Measurements from ENCODE around the gene IFNB1.

Gene IFNB1

DNA sequence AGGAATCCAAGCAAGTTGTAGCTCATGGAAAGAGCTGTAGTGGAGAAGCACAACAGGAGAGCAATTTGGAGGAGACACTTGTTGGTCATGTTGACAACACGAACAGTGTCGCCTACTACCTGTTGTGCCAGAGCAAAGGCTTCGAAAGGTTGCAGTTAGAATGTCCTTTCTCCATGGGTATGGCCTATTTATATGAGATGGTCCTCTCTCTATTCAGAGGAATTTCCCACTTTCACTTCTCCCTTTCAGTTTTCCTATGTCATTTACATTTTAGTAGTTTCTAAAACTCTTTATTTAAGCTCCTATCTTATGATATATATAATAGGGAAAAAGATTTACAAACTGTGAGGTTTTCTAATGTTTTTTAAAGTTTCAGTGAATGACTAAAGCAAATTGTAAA is at the start of gene IFNB1:
Gene IFNB1, minus strand, starts transcription at position 162 of the 400 bp plus-strand sequence. Its CDS starts 73 bp downstream, at position 89.
- DNase-seq: no peak

DNA sequence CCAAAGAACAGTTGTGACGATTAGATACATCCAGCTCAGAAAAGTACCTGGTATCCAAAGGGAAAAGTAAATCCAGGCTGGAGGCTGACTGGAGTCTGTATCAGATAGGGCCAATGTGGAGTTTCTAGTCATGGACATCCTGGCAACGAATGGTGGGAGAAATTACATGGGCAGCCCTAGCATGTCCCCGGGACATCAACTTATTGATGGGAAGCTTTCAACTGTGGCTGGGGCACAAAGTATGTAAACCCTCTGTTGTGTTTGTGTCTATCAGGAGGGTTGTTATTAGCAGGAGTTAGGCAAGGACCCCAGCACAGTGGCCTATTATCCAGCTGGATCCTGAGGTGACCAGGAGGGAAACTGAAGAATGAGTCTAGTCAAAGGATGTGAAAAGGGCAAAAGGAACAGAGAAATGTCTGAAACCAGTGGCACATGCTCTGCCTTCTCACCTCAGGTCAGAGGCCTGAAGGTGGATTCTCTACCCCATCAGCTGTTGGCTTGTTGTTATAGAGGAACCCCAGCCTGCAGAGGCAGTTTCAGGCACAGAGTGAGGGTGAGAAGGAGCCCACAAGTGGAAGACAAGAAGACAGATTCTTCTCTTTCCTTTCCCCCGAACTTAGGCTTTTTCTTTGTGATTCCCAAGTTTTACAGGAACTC is 44.0 kb upstream of the IFNB1 start:
- DNase-seq: no peak

DNA sequence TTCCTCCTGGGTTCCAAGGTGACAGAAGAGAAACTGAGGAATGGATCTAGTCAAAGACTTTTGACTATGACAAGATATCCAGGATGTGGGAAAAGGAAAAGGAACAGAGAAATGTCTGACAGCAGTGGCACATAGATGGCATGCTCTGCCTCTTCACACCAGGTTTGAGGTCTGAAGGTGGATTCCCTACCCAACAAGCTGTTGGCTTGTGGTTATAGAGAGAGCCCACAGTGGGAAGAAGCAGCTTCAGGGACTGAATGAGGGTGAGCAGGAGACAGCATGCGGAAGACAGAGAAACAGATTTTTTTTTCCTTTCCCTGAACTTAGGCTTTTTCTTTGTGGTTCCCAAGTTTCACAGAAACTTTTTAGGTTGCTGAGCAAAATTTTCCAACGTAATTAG is 43.3 kb upstream of the IFNB1 start:
- DNase-seq: no peak

DNA sequence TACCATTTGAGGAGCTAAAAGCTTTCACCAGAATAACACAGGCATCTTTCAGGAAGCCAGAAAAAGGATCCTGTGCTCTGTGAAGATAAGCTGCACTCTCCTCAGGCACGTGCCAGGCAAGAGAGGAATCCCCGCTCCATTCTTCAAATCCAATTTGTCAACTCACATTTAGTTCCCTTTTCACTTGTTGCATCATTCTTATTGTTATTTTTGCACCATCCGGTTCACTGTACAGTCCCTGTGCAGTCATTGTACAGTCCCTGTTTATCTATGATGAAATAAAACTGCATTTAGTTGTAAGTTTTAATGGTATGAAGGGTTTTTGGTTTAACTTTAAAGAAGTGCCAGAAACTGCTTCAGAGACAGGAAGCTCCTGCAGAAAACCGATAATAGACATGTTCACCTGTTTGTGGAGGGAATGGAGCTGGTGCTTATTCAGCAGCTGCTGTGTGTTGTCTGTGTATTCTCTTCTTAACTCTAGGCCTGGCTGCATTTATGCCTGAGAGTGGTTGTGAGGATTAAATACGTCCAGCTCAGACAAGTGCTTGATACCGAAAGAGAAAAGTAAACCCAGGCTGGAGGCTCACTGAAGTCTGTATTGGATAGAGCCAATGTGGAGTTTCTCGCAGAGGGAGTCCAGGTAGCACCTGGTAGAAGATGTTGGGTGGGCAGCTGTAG is 41.5 kb upstream of the IFNB1 start:
- no peak for DNase-seq

DNA sequence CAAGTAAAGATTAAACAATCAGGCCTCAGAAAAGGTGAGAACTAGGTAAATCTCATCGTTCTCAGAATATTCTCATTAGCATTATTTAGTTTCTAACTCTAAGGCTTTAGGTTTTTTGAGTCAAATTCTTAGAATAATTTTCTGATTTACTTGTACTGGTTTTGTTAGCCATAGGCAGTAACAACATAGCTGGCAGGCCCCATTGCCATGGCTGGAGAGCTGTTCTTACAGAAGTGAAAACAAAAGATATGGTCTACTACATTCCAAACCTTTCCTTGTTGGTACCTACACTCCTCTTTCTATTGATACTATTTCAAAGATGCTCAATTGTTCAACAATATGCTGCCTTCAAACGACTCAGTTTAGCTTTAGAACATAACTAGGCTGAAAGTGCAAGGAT is 36.6 kb upstream of the IFNB1 start:
- DNase-seq: no peak

DNA sequence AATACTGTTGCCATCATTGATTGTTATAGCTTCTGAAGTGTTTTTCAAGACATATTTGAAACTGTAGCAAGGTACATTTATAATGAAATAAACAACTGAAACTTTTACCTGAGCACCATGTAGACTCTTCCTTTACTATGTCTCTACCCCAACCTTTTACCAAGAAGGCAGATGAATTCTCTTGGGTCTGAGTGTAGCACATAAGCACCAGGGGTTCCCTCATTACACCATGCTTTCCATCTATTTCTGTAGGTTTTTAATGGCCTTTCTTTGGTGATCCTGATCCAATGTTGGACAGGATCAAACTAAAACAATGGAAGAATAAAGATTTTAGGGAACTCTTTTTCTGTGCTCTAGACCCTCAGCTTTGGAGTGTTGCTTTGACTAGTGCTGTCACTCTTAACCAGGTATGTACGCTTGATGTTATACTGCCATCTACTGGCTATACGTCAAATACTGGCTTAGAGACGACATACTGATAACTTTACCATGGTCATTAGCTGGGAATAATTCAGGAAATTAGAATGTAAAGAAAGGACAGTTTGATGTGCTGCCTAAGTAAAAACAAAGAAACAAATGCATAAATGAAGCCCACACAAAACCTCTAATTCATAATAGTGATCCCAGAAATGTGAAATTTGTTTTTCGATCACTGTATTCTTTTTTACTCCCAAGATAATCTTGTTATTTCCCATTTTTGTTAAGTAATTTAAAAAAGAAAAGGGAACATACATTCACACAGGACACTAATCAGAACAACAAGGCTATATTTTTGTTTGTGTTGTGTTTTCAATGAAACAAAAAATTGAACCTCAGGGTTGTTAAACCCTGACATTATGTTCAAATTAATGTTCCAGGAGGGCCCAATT is 33.2 kb upstream of the IFNB1 start:
- no peak for DNase-seq

DNA sequence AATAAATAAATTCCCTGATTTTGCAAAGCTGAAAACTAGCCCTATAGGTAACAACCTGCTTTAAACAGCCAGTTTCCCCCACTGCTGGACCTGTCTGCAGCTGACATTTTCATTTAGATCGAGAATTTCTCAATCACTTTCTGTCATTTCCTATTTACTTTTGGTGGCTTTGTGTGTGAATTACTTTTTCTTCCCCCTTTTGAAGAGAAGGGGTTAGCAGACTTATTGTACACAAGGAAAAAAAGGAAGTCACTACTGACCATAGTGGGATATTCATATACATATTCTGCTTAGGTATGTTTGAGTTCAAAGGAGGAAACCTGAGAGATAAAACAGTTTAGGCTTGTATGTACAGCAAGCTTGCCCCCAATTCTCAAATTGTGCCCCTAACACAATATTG is 27.0 kb upstream of the IFNB1 start:
- no peak for DNase-seq

DNA sequence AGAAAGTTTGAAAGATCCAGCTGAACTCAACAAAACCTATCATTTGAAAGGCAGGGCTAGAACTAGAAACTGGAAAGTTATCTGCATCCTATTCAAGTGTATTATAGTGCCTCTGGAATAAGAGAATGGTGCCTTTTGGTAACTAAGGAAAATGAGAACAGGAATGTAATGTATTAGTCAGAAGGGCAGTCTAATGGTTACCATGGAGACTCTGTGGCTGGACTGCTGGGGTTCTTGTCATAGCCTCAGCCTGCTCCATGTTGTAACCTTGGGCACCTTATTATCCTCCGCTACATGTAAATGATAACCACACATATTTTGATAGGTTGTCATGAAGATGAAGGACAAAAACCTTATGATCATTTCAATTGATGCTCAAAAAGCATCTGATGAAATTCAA is 24.6 kb upstream of the IFNB1 start:
- no peak for DNase-seq

DNA sequence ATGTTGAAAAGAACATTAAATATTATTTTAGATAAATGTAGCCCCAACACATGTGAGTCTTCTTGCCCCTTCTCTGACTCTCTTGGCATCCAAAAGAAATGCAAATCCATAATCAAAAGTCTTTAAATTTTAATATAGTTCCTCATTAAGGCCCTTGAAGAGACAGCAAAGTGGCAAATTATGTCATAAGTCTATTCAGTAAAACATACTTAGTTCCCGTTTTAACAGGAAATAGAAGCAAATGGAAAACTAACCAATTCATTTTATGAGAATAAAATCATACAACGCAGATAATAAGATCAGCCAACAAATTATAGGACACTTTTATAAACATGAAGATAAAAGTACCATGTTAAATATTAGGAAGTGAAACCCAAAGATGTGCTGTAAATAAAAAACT is 20.1 kb upstream of the IFNB1 start:
- no peak for DNase-seq

DNA sequence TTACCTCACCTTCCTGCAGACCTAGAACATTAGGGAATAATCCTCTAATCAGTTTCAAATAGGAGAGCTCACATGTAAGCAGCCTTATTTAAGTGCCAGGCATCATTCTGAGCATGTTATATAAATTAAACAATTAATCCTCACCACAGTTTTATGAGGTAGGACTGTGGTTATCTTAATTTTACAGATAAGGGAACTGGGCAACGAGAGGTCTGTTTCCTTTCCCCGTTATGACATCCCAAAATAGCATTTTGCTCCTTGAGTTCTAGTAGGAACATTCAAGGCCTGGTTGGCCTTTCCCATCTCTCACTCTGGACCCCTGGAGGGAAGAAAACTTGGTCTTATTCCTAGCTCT is 19.1 kb upstream of the IFNB1 start:
- no peak for DNase-seq

DNA sequence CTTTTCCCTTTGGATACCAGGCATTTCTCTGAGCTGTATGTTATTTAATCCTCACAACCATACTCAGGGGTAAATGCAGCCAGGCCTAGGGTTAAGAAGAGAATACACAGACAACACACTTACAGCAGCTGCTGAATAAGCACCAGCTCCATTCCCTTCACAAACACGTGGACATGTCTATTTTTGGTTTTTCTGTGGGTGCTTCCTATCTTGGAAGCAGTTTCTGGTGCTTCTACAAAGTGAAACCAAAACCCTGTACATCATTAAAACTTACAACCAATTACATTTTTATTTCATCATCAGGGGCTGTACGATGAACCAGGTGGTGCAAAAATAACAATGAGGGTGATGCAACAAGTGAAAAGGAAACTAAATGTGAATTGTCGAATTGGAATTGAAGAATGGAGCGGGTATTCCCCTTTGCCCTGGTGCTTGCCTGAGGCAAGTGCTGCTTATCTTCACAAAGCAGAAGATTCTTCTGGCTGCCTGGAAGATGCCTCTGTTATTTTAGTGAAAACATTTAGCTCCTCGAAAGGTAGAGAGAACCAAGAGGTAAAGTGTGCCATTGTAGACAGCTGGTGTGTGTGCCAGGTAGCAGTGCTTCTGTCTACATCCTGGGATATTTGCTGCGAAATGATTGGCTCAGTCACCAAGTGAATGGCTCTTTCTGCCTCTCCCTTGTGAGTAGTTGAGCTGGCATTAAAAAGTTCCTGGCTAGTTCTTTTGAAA is 18.6 kb upstream of the IFNB1 start:
- no peak for DNase-seq

DNA sequence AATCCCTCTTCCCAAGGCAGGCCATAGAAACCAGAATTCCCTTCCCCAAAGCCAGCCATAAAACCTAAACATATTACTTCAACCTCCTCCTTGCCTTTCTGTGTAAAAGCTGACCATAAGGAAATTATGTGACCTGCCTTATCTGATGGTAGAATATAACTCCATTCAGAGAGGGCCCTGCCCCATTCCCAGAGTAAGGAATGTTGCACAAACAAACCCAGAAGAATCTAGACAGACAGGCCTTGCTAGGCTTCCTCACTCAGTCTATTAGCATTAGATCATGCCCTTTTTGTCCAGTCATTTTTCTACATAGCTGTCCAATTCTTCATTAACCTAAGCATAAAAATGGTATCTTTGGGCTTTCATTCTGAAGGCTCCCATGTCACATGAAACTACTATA is 17.8 kb upstream of the IFNB1 start:
- no peak for DNase-seq

DNA sequence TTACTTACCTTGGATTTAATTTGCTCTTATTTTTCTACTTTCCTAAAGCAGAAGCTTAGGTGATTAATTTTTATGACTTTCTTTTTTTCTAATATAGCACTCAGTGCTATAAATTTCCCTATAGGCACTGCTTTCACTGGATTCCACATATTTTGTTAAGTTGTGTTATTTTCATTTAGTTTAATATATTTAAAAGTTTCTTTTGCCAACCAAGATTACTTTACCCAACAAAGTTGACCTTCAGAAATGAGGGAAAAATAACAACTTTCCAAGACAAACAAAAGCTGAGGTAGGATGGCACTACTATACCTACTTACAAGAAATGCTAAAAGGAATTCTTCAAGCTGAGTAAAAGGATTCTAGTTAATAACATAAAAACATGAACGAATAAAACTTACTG is 8.8 kb upstream of the IFNB1 start:
- no peak for DNase-seq

DNA sequence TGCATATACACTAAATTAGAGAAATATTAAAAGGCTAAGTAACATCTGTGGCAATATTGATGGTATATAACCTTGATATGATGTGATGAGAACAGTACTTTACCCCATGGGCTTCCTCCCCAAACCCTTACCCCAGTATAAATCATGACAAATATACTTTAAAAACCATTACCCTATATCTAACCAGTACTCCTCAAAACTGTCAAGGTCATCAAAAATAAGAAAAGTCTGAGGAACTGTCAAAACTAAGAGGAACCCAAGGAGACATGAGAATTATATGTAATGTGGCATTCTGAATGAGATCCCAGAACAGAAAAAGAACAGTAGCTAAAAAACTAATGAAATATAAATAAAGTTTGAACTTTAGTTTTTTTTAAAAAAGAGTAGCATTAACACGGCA is 7.3 kb upstream of the IFNB1 start:
- no peak for DNase-seq

DNA sequence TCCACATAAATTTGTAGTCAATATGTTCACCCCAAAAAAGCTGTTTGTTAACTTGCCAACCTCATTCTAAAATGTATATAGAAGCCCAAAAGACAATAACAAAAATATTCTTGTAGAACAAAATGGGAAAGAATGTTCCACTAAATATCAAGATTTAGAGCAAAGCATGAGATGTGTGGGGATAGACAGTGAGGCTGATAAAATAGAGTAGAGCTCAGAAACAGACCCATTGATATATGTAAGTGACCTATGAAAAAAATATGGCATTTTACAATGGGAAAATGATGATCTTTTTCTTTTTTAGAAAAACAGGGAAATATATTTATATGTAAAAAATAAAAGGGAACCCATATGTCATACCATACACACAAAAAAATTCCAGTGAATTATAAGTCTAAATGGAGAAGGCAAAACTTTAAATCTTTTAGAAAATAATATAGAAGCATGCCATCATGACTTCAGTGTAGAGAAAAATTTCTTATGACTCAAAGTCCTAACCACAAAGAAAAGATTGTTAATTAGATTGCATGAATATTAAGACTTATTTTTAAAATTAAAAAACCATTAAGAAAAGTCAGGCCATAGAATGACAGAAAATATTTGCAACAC is 6.6 kb upstream of the IFNB1 start:
- no peak for DNase-seq

DNA sequence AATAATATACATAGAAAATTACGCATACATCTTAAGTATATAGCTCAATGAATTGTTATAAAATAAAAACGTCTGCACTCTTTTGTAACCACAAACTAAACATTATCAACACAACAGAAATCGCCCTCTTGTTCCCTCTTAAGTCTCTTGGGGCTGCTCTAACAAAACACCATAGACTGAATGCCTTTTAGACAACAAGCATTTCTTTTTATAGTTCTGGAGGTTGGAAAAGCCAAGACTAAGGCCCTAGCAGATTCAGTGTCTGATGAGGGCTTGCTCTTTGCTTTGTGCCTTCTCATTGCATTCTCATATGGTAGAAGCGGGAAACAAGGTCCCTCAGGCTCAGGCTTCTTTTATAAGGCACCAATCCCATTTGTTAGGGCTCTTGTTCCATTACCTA is 4.9 kb upstream of the IFNB1 start:
- no peak for DNase-seq

DNA sequence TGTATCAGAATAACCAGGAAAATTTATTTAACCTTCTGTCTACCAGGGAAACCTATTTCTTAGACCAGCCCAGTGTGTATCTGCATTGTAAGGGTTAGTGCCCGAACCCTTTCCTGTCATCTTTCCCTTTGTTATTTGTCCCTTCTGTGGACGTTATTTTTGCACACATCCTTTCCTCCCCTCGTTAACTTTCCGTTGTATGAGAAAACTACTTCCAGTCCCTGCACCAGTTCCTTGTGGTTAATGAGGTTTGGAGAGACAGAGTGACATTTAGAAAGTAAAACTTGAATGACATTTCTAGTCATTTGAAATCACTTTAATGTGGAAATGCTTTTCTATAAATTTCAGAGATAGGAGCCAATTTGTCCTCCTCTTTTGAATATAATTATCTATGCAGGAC is 4.3 kb upstream of the IFNB1 start:
- no peak for DNase-seq

DNA sequence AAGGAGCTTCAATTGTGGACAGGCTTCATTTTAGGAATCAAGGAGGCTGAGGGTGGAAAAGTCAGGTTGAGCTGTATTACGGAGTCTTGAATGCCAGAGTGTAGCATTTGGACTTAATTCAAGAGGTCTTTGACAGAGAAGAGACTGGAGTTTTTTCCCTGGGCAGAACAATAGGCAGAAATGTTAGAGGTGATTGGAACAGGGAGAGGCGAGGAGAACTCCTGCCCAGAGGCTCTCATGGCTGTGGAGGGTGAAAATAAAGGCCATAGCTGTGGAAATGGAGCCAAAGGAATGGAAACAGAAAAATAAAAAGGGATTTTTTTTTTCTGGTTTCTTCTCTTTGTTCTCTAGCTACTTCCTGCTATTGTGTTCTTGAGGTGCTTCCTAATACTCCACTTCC is 3.7 kb upstream of the IFNB1 start:
- DNase-seq: no peak

DNA sequence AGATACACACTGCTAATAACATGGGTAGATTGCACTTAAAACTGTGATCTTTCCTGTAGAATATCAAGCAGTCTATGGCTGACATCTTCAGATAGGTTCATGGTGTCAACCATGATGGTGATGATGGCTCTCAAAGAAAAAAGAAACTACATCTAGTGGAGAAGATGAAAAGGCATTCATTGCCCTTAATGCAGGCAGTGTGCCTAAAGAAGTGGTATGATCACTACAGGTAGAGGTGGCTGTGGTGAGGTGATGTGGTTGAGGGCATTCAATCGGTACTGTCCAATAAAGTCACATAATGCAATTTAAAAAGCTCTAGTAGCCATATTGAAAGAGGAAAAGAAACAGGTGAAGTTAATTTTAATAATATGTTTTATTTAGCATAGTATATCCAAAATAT is 3.1 kb upstream of the IFNB1 start:
- no peak for DNase-seq

DNA sequence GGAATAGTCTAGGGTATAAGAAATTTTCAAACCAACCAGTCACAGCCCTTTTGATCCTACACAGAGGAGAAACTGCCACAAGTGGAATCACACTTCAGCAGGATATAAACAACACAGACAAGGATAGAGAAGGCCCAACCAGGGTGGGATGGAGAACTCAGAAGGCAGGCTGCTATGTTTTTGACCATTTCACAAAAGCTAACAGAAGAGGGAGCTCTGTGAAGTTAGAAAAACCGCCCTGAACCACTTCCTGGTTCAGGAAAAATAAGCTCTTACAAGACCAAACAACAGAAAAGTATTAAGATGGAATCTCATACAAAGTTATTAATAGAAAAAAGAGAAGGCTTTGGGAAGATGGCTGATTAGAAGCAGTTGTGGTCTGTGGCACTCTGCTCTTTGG is 960 bp upstream of the IFNB1 start:
- DNase-seq: no peak

DNA sequence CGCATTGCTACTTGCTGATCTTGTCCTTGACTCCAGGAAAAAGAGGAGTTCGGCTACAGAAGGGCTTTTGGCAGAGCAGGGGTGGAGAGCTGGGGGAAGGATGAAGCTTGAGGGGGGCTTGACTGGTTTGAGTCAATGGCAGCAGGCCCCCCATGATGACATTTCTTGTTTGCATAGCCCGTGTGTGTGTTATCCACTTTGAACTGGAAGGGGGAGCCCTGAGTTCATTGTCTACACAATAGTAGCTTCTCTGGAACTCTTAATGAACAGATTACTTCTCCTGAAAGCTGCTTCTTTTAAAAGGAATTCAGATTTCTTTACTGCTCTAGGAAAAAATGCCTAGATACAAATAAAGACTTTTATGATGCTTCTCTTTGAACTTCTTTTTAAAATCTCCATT is 2.3 kb downstream of the IFNB1 start:
- DNase-seq: no peak

DNA sequence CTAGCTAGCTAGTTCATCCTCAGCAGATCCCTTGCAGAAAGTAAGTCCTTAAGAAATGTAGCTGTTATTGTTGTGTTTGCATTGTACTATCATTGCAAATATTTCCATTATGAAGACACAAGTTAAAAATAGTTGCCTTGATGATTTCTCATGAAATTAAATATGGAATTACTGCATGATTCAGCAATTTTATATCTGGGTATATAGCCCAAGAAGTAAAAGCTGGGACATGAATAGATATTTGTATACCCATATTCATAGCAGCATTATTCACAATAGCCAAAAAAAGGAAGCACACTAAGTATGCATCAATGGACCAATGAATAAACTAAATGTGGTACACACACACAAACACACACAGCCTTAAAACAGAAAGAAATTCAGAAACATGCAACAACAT is 6.8 kb downstream of the IFNB1 start:
- no peak for DNase-seq

DNA sequence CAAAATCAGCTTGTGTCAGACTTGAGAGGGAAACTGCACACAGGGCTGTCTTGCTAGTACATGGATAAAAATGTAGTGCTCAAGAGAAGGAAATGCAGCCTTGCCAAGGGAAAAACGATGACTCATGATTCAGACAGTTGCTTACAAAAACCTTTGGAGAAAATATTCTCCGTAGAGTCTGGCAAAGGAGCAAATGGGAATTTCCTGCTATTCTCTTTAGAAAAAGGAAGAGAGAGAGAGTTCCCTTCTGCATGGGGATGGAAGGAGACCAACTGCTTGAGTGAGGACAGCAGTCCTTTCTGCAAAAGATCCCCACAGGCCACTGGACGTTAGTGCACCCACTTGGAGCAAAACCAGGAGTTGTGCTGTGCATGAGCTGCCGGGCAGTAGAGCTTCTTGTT is 7.6 kb downstream of the IFNB1 start:
- DNase-seq: no peak

Measured in activated effector memory CD4-positive, alpha-beta T cell treated with Interleukin-2 at 50 U/mL for 16 hours (primary cell).